HG03354 (cell line): ENCODE results near the gene KANSL1.
"Not testable (repeated sequence)": the region's sequence is repeated elsewhere in the genome, so short reads cannot be mapped to it uniquely, and the experiment has no call there.

Experiments used
- ATAC-seq: cut with Tn5 transposase; IDR thresholded peaks from one replicate; pipeline ENCODE4 v1.9.1; 2021; ENCODE audit warnings: mild to moderate bottlenecking; ENCODE audit not compliant: unreplicated experiment, poor library complexity, severe bottlenecking

Gene KANSL1

GRCh38 chr17:46030752-46031151 is 162.5 kb downstream of the KANSL1 start:
- ATAC-seq: no peak

GRCh38 chr17:46029627-46030026 is 163.6 kb downstream of the KANSL1 start:
- ATAC-seq: no peak

GRCh38 chr17:46028981-46029565 is 164.2 kb downstream of the KANSL1 start:
- no peak for ATAC-seq

GRCh38 chr17:46028374-46028773 is 164.9 kb downstream of the KANSL1 start:
- ATAC-seq: no peak

GRCh38 chr17:46027976-46028325 is 165.3 kb downstream of the KANSL1 start:
- ATAC-seq: no peak

GRCh38 chr17:46027048-46027975 is 165.9 kb downstream of the KANSL1 start:
- no peak for ATAC-seq

- no peak for ATAC-seq
Measured at GRCh38 chr17:46026166-46027047, 166.8 kb downstream of the KANSL1 start.

- ATAC-seq: no peak
Measured at GRCh38 chr17:46025510-46026165, 167.6 kb downstream of the KANSL1 start.

GRCh38 chr17:46025060-46025459 is 168.2 kb downstream of the KANSL1 start:
- ATAC-seq: no peak

GRCh38 chr17:46024590-46024989 is 168.6 kb downstream of the KANSL1 start:
- ATAC-seq: no peak

- ATAC-seq: no peak
Measured at GRCh38 chr17:46023783-46024388, 169.3 kb downstream of the KANSL1 start.

- not testable (repeated sequence) for ATAC-seq
Measured at GRCh38 chr17:46023366-46023765, 169.9 kb downstream of the KANSL1 start.

GRCh38 chr17:46020998-46021397 is 172.2 kb downstream of the KANSL1 start:
- ATAC-seq: no peak

GRCh38 chr17:46020023-46020761 is 173.0 kb downstream of the KANSL1 start:
- no peak for ATAC-seq

GRCh38 chr17:46019408-46019925 is 173.8 kb downstream of the KANSL1 start:
- ATAC-seq: not testable (repeated sequence)

GRCh38 chr17:46013502-46014165 is 179.6 kb downstream of the KANSL1 start:
- no peak for ATAC-seq

- no peak for ATAC-seq
Measured at GRCh38 chr17:46013127-46013501, 180.1 kb downstream of the KANSL1 start.

GRCh38 chr17:46012506-46013079 is 180.6 kb downstream of the KANSL1 start:
- ATAC-seq: no peak
